ENCODE data around the gene ATRAID.

Gene ATRAID

DNA sequence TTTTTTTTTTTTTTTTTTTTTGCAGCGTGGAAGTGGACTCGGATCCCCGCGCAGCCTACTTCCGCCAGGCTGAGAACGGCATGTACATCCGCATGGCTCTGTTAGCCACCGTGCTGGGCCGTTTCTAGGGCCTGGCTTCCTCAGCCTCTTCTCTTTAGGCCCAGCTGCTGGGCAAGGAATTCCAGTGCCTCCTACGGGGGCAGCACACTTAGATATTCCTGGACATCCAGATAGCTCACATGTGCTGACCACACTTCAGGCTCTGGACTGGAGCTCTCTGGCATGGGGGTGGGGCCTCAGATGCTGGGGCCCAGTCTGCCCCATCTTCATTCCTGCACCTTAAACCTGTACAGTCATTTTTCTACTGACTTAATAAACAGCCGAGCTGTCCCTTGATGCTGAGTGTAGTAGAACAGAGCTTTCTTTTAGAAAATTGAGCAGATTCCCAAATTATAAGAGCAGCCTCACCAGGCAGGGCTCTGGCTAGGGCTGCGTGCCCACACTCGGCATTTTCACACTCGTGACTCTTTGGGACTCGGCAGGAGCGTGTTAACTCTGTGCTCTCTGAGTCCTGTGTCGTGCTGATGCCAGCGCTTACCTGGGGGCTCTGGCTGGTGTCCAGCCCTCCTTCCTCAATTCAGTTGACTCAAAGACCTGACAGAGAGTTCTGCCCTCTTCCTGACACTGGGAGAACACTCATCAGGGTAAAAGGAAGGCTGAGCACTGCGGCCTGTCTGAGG lies 31.7 kb downstream of the ATRAID start:
- H3K4me3 ChIP-seq (ENCODE audit: low read length), result no peak overlapping the region
- DNase-seq (ENCODE audit: low read depth), result no peak
- TF ChIP-seq, protein P1, sequence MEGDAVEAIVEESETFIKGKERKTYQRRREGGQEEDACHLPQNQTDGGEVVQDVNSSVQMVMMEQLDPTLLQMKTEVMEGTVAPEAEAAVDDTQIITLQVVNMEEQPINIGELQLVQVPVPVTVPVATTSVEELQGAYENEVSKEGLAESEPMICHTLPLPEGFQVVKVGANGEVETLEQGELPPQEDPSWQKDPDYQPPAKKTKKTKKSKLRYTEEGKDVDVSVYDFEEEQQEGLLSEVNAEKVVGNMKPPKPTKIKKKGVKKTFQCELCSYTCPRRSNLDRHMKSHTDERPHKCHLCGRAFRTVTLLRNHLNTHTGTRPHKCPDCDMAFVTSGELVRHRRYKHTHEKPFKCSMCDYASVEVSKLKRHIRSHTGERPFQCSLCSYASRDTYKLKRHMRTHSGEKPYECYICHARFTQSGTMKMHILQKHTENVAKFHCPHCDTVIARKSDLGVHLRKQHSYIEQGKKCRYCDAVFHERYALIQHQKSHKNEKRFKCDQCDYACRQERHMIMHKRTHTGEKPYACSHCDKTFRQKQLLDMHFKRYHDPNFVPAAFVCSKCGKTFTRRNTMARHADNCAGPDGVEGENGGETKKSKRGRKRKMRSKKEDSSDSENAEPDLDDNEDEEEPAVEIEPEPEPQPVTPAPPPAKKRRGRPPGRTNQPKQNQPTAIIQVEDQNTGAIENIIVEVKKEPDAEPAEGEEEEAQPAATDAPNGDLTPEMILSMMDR (conservative IDR thresholded peaks at IDR 0.05; ENCODE audit: low read length), result no peak

DNA sequence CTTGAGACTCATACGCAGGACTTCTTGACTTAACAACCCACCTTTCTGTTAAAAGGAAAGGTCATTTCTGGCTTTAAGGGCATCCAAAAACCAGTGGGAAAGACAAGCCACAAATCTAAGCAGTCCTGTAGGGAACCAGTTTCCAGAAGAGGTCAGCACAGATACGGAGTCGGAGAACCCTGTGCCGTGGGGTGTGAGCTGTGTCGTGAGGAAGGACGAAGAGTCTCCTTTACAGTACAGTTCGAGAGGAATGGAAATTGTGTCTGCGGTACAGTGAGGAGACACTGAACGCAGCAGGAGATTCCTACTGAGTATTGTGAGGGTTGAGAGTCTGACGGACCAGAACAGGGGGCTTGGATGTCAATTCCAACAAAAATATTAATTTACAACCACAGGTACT lies 33.3 kb downstream of the ATRAID start:
- no peak for DNase-seq (ENCODE audit: low read depth)
- H3K4me3 ChIP-seq (ENCODE audit: low read length), result no peak overlapping the region
- TF ChIP-seq, protein P1 (conservative IDR thresholded peaks at IDR 0.05; ENCODE audit: low read length), result no peak

DNA sequence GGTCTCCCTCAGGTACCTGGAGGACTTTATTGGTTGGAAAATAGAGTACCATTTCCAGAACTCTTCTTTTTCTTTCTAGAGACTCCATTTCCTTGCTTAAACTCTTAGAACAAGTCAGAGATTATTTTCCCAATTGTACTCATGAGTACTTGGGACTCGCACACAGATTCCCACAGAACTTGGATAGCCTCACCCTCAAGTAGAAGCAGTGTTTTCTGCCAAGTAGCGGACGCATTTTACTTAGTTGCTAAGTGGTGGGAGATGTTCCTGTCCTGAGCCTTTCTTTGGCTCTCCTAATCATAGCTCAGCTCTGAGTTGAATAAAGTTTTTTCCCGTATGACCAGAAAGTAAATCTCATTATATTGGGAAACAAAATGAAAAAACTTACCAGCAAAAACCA lies 33.8 kb downstream of the ATRAID start:
- no peak for DNase-seq (ENCODE audit: low read depth)
- H3K4me3 ChIP-seq (ENCODE audit: low read length), result no peak overlapping the region
- TF ChIP-seq, protein P1 (conservative IDR thresholded peaks at IDR 0.05; ENCODE audit: low read length), result no peak

DNA sequence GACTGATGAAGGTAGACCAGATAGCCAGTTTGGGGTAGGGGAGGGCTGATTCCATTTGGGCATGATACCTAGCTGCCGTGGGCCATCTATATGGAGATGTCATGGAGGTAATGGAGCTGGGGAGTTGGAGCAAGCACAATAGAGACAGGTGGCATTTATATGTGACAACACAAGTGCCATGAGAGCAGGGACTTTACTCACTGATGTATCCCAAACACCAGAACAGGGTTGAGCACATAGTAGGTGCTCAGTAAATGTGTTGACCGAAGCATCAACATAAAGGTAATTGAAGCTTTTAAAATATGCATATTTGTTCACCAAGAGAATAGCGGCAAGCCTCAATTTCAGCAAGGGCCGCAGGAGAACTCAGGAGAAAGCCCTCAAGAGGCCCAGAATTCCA lies 36.1 kb downstream of the ATRAID start:
- H3K4me3 ChIP-seq (ENCODE audit: low read length), result no peak overlapping the region
- TF ChIP-seq, protein P1 (conservative IDR thresholded peaks at IDR 0.05; ENCODE audit: low read length), result no peak
- DNase-seq (ENCODE audit: low read depth), result no peak

DNA sequence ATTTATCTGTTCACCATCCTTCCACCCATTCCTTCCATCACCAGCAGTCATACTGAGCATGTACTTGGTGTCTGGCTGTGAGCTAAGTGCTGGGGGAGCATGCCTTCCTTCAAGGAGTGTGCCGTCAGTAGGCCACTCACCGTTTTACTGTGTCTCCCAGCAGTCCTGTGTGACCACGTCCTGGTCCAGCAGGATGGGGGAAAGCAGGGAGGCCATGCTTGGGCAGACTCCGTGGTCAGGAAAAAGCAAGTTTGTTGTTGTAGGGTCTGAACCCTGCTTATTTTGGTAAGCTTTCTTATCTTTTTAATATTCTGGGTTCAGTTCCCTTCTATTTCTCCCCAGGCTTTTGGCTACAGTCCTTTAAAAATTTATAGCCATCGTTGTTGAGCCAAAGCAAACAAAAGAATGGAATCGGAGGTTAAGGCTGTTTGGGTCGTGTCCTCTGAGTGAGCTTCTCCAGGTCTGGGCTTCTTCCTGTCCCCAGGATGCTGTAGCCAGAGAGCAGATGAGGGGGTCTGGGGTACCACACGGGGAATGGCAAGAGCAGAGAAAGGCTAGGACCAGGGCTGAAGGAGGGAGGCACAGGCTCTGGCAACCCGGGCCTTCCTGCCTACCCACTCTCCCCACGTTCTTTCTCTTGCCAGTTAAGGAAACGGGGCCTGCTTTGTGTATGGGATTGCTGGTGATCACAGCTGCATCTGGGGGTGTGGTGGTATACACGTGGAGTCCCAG lies 37.5 kb downstream of the ATRAID start:
- H3K4me3 ChIP-seq (ENCODE audit: low read length), result no peak overlapping the region
- TF ChIP-seq, protein P1 (conservative IDR thresholded peaks at IDR 0.05; ENCODE audit: low read length), result no peak
- DNase-seq (ENCODE audit: low read depth), result no peak

DNA sequence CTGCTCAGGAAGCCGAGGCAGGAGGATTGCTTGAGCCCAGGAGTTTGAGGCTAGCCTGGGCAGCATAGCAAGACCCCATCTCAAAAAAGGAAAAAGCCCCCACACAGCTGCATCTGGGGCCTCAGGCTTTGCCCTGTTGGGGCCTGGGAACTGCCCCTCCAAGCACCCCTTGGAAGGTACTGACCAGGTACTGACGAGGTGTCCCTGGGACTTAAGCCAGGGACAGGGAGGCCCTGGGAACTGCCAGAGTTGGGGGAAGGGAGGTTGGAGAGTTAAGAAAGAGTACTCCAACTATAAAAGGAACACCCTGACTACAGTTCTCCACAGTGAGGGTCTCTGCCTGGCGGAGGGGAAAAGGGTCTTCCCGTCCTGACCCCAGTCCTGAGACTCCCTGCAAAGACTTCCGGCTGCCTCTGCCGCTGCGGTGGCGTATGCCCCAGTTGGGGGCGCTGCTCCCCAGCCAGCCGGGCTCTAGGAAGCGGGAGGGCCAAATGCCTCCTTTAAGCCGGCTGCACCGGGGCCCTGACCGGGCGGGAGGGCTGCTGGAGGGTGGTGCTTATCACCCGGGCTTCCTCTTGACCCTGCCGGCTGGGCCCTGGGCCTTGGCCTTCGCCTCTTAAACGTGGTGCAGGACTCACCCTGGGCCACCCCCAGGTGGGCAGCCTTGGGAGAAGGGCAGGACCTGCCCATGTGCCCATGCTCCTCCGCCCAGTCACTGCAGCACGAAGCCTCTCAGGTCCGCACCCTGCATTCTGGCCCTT lies 38.2 kb downstream of the ATRAID start:
- TF ChIP-seq, protein P1 (conservative IDR thresholded peaks at IDR 0.05; ENCODE audit: low read length), result peak; percentile 59
- peak; percentile 22 for DNase-seq (ENCODE audit: low read depth)
- no peak overlapping the region for H3K4me3 ChIP-seq (ENCODE audit: low read length)
